HG03342 (cell line): ENCODE measurements around the gene OR10V1.
A peak's percentile ranks its signal among the peaks of the same experiment; 100 is the strongest.

Source experiments
- ATAC-seq: cut with Tn5 transposase; IDR thresholded peaks from one replicate; pipeline ENCODE4 v1.9.1; 2021; ENCODE audit warnings: mild to moderate bottlenecking, moderate library complexity; ENCODE audit not compliant: unreplicated experiment

The OR10V1 gene

DNA sequence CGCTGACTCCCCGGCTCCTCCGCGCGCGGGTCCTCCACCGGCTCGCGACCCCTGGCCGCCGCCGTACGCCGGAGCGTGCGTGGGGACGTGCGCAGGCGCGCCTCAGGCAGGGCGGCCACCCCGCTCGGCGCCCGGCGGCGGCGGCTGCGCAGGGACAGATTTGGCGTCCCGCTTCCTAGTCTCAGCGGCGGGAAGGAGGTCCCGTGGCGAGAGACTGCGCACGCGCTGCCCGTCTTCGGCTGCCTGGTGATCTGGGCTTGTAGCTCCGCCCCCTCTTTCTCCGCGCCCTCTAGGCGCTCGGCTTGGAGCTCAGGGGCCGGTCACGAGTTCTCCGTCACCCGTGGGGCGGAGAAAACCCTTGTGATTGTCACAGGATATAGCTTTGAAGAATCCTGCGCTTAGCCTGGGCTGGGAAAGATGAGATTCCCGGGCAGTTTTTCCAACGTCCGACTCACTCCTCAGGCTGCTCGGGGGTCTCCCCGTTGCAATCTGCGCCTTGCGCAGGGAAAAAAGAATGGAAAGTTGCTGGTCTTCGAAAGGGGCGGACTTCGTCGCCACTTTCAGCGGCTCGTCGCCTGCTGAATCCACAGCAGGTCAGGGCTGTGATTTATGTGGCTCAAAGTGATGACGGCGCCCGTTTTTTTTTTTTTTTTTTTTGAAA, 44.6 kb downstream of the OR10V1 start, which contains the start of gene PATL1:
Gene PATL1, minus strand, starts transcription at position 88 of the 661 bp plus-strand sequence. CDS start 142 bp downstream, outside the sequence.
- ATAC-seq = peak; percentile 95

DNA sequence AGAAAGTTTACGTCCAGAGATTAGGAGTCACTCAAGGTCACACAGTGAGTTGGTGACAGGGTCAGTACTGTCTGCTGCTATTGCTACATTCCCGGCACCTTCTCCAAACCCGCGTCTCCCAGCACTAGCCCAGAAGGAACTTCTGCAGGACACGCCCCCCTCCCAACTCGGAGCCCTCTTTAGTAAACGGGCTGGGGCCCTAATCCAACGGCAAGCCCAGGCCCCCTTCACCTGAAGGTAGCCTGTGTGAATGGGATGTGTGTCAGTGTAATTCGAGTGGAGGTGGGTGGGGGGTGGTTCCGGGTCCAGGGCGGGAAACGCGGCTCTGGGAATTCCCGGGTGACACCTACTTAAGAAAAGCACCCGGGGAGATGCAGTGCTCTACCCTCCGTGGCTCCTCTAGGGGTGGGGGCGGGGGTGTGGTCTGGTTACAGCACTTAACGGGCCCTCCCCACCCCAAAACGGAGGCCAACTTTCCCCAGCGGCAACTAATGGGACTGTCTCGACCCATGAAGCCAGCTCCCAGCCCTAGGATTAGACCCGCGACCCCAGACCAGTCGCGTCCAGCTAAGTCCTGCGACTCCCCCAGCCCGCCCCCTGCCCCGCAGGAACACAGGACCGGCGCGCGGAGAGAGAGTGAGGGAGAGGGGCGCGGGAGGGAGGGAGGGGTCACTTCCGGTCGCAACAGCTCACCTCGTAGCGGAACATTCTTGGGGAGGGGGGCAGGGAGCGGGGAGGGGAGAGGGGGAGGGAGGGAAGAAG, 45.3 kb downstream of the OR10V1 start:
- peak; percentile 25 for ATAC-seq

DNA sequence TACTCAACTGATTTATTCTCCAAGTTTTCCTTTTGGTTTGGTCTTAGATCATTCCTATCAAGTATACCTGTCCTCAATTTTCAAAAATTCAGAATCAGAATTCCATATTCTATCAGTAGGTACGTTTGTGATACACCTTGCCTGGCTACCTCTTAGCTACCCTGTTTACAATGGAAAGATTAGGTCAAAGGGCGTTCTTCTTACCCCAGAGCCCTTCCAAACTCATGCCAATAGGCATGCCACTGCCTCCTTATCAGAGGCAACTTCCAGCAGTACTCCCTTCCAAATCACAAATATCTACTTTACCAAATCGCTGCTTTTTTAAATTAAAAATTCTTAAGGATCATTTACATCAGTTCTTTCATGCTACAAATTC, 45.8 kb downstream of the OR10V1 start:
- no peak for ATAC-seq

DNA sequence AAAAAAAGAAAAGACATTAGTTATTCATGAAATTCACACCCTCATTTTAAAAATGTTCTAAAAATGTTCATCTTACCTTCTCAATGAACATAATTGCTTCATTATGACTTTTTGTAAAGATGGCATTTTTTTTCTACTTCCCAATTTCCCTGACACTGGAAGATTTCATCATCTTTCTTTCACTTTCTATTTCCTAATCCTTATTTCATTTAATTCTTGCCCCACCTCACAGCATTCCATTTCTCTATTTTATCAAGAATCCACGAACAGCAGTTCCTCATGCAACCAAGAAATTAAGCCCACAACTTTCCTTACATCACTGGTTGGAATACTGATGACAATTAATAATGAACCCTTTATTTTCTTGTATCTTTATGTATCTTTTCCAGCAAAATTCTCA, 46.7 kb downstream of the OR10V1 start:
- no peak for ATAC-seq
